GM21717 (cell line): ENCODE results near the gene C1QTNF1.

Experiments
- ATAC-seq: cut with Tn5 transposase; IDR thresholded peaks from one replicate; pipeline ENCODE4 v1.9.1; 2021; ENCODE audit warnings: mild to moderate bottlenecking, moderate library complexity; ENCODE audit not compliant: unreplicated experiment

The C1QTNF1 gene

DNA sequence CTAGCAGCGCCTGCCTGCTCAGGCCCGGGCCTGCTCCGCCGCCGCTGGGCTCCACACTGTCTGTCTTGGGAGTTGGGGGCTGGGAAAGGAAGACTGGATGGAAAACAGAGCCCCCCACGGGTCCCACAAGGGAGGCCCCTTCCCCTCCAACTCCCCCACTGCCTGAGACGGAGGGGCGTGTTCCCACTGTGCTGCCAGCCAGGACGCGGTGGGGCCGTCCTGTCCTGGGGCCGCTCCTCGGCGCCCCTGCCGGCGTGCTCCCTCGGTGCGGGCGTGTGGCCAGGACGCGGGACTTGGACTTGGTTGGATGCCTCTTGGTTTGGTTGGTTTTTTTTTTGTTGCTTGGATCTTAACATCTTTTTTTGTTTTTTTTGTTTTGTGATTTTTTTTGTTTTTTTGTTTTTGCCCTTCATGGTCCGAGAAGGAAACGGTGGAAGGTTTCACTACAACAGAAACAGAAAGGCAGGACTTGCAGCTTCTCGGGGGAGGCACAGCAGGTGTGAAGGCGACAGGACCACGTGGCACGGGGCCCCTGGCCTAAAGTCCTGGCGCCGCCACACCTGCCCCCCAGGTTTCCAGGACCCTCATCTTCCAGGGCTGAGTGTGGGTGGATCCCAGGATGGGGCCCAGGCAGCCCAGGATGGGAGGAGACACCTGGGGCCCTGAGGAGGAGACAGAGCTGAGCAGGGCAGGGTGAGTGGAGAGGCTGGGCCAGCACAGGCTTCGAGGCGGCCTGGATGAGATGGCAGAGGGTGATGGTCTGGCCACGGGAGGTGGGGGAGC is 66.7 kb downstream of the C1QTNF1 start:
- no peak for ATAC-seq

DNA sequence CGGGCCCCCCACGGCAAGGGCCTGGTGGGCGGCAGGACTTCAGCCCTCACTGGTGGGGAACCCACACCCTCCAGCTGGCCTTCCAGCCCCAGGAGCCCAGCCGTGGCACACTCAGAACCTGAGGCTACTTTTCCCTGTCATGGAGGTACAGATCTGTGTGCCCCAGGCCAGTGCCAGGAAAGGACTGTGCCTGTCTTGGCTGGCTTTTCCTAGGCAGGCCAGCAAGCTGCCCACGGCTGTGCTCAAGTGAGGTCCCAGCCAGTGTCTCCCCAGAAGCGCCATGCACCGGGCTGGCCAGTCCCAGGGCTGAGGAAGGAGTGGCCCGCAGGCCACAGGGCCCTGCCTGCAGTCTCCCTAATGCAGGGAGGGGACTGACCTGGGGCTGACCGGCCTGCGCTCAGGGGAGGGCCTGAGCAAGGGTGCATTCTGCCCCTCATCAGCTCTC is 67.3 kb downstream of the C1QTNF1 start:
- ATAC-seq = no peak

DNA sequence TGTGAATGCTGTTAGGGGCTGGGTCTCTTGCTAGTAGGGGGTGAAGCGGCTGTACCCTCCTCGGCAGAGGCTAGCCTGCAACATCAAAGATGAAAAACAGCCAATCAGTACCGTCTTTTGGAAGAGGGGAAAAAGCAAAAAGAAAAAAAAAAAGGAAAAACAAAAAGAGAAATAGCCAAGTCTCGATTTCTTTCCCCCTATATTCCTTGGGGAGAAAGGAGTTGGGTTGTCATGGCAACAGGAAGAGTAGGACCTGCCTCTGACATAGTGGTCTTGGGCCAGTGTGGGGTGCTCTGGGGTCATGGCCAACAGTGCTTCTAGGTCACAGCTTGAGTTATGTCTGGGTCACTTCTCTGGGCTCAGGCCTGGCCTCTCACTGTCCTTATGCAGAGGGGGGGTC is 68.6 kb downstream of the C1QTNF1 start:
- no peak for ATAC-seq

DNA sequence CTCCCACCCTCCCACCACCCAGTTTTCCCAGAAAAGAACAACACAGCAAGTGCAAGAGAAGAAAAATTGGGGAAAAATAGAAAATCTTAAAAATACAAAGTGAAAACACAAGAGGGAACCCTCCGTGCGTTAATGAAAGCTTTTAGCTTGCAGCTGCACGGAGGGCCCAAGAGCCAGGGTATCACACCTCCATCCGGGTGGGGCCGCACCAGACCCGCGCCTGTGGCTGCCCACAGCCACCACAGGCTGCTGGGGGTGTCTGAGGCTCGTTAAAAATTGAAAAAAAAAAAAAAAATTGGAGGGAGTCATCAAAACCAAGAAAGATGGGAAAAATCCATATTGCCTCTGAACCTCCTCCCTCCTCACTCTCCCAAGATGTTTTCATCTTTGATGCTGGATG is 69.3 kb downstream of the C1QTNF1 start:
- ATAC-seq = no peak

DNA sequence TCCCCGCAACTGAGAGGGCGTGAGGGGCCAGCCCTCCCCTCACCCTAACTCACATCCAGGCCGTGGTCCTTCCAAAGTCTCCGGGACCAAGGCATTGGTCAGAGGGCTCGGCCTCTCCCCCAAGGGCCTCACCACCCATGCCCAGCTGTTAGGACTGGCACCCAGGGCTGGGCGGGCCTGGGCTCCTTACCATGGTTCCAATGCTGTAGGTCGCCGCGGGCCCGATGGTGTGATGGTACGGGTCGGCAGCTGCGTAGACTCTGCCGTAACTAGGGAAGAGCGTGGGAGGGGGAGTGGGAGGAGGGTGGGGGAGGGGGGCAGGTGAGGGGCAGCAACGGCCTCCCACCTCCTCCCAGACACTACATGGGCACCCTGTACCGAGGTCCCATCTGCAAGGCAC is 70.3 kb downstream of the C1QTNF1 start:
- ATAC-seq = no peak

DNA sequence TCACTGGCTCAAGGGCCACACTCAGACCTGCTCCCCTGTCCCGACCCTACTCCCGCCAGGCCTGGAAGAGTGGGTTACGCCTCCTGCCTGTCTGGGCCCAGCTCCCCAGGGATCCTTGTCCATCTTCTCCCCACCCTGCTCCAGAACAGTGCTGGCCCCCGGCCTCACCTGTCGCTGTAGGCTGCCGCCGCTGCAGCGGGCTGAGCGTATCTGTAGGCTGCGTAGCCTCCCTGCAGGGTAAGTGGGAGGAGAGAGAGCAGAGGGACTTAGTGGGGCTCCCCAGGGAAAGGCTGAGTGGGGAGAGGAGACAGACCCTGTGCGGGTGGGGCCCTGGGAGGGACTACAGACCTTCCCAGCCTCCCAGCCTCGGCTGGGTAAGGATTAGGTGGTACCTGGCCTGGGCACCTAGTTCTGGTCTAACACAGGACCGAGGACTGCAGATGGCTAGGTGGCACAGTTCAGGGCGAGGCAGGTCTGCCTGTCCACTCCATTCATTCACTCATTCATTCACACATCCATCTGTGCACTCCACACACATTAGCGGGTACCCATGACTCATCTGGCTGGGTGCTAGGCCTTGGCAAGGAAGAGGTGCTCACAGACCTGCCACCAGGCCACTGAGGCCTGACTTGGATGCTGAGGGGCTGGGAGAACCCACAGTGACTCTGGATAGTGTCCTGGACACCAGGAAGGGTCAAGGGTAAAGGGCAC is 71.5 kb downstream of the C1QTNF1 start:
- no peak for ATAC-seq

DNA sequence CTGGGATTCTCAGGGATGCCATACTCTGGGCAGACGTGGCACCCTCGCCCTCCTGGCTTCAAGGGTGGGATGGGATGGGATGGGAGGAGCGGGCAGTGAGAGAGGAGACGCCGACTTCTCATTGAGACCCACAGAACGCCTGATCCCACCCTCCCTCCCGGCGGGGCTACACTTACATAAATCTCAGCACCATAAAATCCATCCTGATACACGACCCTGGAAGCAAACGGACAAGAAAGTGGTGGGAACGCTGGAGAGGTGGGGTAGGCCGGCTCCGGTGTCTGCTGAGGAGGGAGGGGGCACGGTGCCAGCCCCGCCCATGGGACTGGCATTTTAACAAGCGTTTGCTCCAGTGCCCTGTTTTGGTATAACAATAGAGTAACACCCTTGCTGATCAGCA is 72.5 kb downstream of the C1QTNF1 start:
- ATAC-seq = no peak

DNA sequence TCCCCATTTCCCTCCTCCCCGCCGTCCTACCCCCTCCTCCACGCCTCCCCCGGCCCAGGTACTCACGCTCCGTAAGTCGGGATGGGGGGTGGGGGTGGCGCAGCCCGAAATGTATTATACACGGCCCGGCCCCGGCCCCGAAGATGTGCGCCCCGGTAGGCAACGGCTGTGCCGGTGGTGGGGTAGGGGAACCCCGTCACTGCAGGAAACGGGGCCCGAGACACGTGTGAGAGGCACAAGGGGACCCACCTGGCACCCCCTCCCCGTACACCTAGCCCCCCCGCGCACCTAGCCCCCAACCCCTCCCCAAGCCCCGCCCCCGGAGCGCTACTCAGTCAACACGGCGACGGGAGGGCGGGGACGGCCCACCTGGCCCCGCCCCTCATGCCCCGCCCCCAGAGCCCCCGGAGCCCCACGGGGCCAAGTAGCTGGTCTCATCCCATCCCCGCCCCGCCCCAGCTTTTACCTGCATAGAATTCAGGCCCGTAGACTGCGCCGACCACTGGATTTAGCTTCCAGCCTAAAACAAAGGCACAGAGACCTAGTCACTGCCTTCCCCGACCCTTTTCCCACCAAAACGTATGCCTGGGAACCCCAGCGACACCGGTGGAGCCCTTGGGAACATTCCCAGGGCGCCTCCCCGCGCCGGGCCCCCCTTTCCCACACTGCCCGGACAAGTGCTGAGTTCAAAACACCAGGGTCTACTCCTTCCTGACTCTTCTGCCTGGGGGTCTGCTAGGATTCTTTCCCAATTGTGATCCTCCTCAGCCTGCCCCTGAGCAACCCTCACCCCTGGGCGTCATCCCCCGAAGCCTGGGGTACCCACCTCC is 73.5 kb downstream of the C1QTNF1 start:
- ATAC-seq = no peak

DNA sequence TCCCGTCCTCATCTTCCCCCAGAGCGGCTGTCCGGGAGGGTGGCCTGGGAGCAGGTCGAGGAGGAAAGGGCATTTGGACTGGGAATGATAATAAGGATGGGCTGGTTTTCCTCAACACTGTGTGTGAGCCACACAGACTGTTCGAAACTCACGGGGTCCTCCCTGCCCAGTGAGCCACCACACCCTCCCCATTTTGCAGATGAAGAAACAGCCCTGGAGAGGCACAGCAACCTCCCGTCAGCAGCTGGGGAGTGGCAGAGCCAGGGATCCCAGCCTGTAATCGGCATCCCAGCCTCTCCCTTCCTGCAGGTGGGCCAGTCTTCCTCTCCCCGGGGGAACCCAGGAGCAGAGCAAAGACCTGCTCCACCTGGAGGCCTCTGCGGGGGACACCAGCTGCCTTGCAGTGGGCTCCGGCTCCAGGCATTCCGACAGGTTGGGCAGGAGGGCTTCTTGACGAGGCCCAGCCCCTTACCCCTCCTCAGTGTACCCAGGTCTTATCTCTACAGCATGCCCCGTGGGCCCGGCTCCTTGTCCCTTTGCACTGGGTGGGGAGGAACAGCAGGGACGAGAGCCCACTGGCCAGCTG is 74.4 kb downstream of the C1QTNF1 start:
- ATAC-seq = no peak
